B cell (primary cell): ENCODE measurements around the gene ITPR1. TPM values are rescaled to one million over a fixed set of nuclear protein-coding genes. Genes with fewer than 3 reads are reported as not detected.

Experiments used
- ATAC-seq: fragments of 200-7000 bp; cut with Tn5 transposase; one replicate; pipeline ENCODE4 v1.10.0; 2021; ENCODE audit warnings: low read depth, mild to moderate bottlenecking, moderate number of reproducible peaks, moderate library complexity
- CTCF ChIA-PET: fragments of 350-600 bp; sonication (Branson Sonifier 250); formaldehyde crosslinking; loops from one replicate; lab custom pipeline; 2021; ENCODE audit warnings: antibody characterized with exemption, inconsistent platforms; lab: Charles Lee
- POLR2A ChIA-PET: fragments of 350-600 bp; sonication (Branson Sonifier 250); formaldehyde crosslinking; loops from one replicate; lab custom pipeline; 2021; ENCODE audit warnings: antibody characterized with exemption; lab: Charles Lee
- DNase-seq: peaks from one replicate; pipeline ENCODE4 v3.0.0; 2013
- H2AFZ ChIP-seq: 2 replicates; pipeline ENCODE4 v1.6.1; 2012; ENCODE audit warnings: mild to moderate bottlenecking, low read depth, low read length; ENCODE audit not compliant: insufficient read depth, poor library complexity, severe bottlenecking
- H3K27ac ChIP-seq, 2 donors: 1 replicate in 1 of 2; 2 replicates in 1 of 2; pipeline ENCODE4 v1.5.1; 2012 to 2013; ENCODE audit warnings: low read length in 2 of 2, mild to moderate bottlenecking in 2 of 2, moderate library complexity in 1 of 2
- H3K27me3 ChIP-seq, 4 experiments: fragments of 200-600 bp in 1 of 4; sonication (generic) in 1 of 4; replicated peaks in 1 of 4; 1 replicate in 2 of 4; 2 replicates in 2 of 4; pipeline versions ENCODE4 v1.6.1 to v1.7.0; 2013 to 2016; ENCODE audit warnings: low read length in 3 of 4, mild to moderate bottlenecking in 2 of 4, mixed read lengths in 1 of 4, moderate library complexity in 1 of 4; ENCODE audit not compliant: insufficient read depth in 4 of 4, control insufficient read depth in 3 of 4; ENCODE audit errors: control extremely low read depth in 1 of 4
- H3K36me3 ChIP-seq, 2 experiments: replicated peaks in 1 of 2; 1 replicate in 1 of 2; 2 replicates in 1 of 2; pipeline versions ENCODE4 v1.6.1 to v1.7.1; 2013; ENCODE audit warnings: low read length in 1 of 2; ENCODE audit not compliant: insufficient read depth in 2 of 2, control insufficient read depth in 1 of 2; ENCODE audit errors: control extremely low read depth in 1 of 2, extremely low read depth in 1 of 2
- H3K4me1 ChIP-seq, 2 donors: fragments of 200-600 bp in 1 of 2; sonication (generic) in 1 of 2; 1 replicate in 1 of 2; 2 replicates in 1 of 2; pipeline versions ENCODE4 v1.5.1 to v1.6.1; 2013 to 2017; ENCODE audit warnings: low read length in 2 of 2; ENCODE audit not compliant: control insufficient read depth in 2 of 2, insufficient read depth in 2 of 2
- H3K4me2 ChIP-seq: replicated peaks from 2 replicates; pipeline ENCODE3; 2012; ENCODE audit warnings: mild to moderate bottlenecking, low read depth, low read length; ENCODE audit not compliant: poor library complexity, severe bottlenecking
- H3K4me3 ChIP-seq, 5 experiments: fragments of 200-600 bp in 1 of 5; sonication (generic) in 1 of 5; 1 replicate in 3 of 5; 2 replicates in 2 of 5; pipeline versions ENCODE4 v1.5.1 to v1.7.0; 2011 to 2016; ENCODE audit warnings: low read length in 4 of 5, mild to moderate bottlenecking in 4 of 5, low read depth in 2 of 5, control low read depth in 1 of 5, moderate library complexity in 1 of 5; ENCODE audit not compliant: insufficient read depth in 1 of 5; ENCODE audit errors: control extremely low read depth in 1 of 5, extremely low read depth in 1 of 5
- H3K79me2 ChIP-seq: fragments of 200-600 bp; sonication (generic); one replicate; pipeline ENCODE4 v1.6.0; 2016; ENCODE audit warnings: low read length; ENCODE audit not compliant: control insufficient read depth, insufficient read depth
- H3K9ac ChIP-seq: fragments of 200-600 bp; sonication (generic); 2 replicates; pipeline ENCODE4 v1.6.1; 2017; ENCODE audit warnings: mild to moderate bottlenecking, low read length, moderate library complexity
- H3K9me3 ChIP-seq, 3 donors: one replicate each; pipeline versions ENCODE4 v1.6.1 to v1.7.1; 2013; ENCODE audit warnings: low read length in 2 of 3; ENCODE audit not compliant: control insufficient read depth in 2 of 3, insufficient read depth in 1 of 3; ENCODE audit errors: control extremely low read depth in 1 of 3
- H4K20me1 ChIP-seq: 2 replicates; pipeline ENCODE4 v1.6.0; 2012; ENCODE audit warnings: mild to moderate bottlenecking, low read length; ENCODE audit not compliant: insufficient read depth, control insufficient read depth, poor library complexity, severe bottlenecking
- H3K27ac Mint-ChIP-seq: one replicate; pipeline ENCODE4 v1.8.0; 2021; ENCODE audit warnings: mixed read lengths
- H3K27me3 Mint-ChIP-seq: one replicate; pipeline ENCODE4 v1.8.0; 2021; ENCODE audit warnings: mixed read lengths
- H3K4me1 Mint-ChIP-seq: one replicate; pipeline ENCODE4 v1.8.0; 2021; ENCODE audit warnings: mixed read lengths
- H3K4me3 Mint-ChIP-seq: one replicate; pipeline ENCODE4 v1.8.0; 2021; ENCODE audit warnings: mixed read lengths
- H3K9me3 Mint-ChIP-seq: one replicate; pipeline ENCODE4 v1.8.0; 2022; ENCODE audit warnings: mixed read lengths; ENCODE audit not compliant: insufficient read depth
- EZH2 ChIP-seq: IDR thresholded peaks from 2 replicates; pipeline ENCODE4 v1.6.1; 2012; ENCODE audit warnings: borderline replicate concordance, low read depth, mild to moderate bottlenecking, moderate library complexity, low read length; ENCODE audit not compliant: insufficient read depth, poor library complexity, severe bottlenecking
- WGBS: methylation state at CpG from one replicate; pipeline ENCODE4 v1.1.5; 2013; ENCODE audit warnings: missing lambda C conversion rate; ENCODE audit not compliant: insufficient coverage; 5-methylcytosine and 5-hydroxymethylcytosine counted together
- intact Hi-C: fragments of 100-400 bp; cut with micrococcal nuclease; formaldehyde crosslinking; loops from one replicate; pipeline ENCODE4 v1.10.0; 2022
- polyA plus RNA-seq: library from polyadenylated mRNA; depleted of rRNA; stranded (reverse); fragments of >200 nt; gene quantifications from 2 replicates; pipeline ENCODE4 v1.2.3, GENCODE V29; 2012
- total RNA-seq, 2 donors: library from RNA; stranded (reverse); fragments of 120-200 nt in 1 of 2; gene quantifications; 1 replicate in 1 of 2; 2 replicates in 1 of 2; pipeline versions ENCODE4 v1.2.3 to v1.2.4, GENCODE V29; 2013 to 2022
- TF ChIP-seq, protein P1 (sequence below): fragments of 200-600 bp; IDR thresholded peaks from one replicate; pipeline ENCODE4 v1.8.0; 2022; ENCODE audit warnings: antibody characterized with exemption, mild to moderate bottlenecking

ITPR1 gene
- total and polyA plus RNA-seq, 2 donors (not counting 1 experiment from before 2014, with no cell fraction given), result 64.0 to 332 TPM

DNA sequence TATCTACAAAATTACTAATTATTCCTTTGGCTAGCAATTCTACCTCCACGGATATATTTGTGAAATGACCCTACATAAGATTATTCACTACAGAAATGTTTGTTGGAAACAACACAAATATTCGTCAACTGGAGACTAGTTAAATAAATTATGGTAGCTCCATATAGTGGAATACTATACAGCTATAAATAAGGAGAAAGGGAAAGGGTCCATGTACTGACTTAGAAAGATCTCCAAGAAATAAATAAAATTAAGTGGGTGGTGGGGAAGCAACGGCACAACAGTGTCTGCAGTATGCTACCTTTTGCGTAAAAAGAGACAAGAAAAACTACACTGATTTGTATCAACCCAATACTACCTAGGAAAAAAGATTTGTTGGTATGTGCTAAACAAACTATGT lies 389.4 kb downstream of the ITPR1 start:
- Histone ChIP-seq H3K79me2 (no peaks in the 10 kb centered on the region), H3K4me1 (no peaks in the 10 kb centered on the region), H4K20me1 (no peaks in the 10 kb centered on the region), H3K4me3 (no peak overlapping the region), H3K4me2 (no peak overlapping the region), H3K9ac (no peak overlapping the region), H3K9me3 (no peaks in the 10 kb centered on the region), H3K27me3 (no peaks in the 10 kb centered on the region), H2AFZ (no peak overlapping the region), H3K27ac (no peak overlapping the region), H3K36me3 (no peaks in the 10 kb centered on the region)
- ChIA-PET CTCF (no interaction called here), POLR2A (no interaction called here)
- intact Hi-C loops, result no loop called here
- no peak overlapping the region for H3K4me3 Mint-ChIP-seq
- ATAC-seq (no peak), DNase-seq (no peak)
- no CpG with 5 or more reads among the region's 4 CpGs for whole genome bisulfite sequencing
- H3K27ac Mint-ChIP-seq, result no peak overlapping the region
- TF ChIP-seq, protein P1, sequence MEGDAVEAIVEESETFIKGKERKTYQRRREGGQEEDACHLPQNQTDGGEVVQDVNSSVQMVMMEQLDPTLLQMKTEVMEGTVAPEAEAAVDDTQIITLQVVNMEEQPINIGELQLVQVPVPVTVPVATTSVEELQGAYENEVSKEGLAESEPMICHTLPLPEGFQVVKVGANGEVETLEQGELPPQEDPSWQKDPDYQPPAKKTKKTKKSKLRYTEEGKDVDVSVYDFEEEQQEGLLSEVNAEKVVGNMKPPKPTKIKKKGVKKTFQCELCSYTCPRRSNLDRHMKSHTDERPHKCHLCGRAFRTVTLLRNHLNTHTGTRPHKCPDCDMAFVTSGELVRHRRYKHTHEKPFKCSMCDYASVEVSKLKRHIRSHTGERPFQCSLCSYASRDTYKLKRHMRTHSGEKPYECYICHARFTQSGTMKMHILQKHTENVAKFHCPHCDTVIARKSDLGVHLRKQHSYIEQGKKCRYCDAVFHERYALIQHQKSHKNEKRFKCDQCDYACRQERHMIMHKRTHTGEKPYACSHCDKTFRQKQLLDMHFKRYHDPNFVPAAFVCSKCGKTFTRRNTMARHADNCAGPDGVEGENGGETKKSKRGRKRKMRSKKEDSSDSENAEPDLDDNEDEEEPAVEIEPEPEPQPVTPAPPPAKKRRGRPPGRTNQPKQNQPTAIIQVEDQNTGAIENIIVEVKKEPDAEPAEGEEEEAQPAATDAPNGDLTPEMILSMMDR, result no peak
- TF ChIP-seq EZH2, result no peak
- no peaks in the 10 kb centered on the region for H3K9me3 Mint-ChIP-seq
- no peaks in the 10 kb centered on the region for H3K4me1 Mint-ChIP-seq
- no peaks in the 10 kb centered on the region for H3K27me3 Mint-ChIP-seq

DNA sequence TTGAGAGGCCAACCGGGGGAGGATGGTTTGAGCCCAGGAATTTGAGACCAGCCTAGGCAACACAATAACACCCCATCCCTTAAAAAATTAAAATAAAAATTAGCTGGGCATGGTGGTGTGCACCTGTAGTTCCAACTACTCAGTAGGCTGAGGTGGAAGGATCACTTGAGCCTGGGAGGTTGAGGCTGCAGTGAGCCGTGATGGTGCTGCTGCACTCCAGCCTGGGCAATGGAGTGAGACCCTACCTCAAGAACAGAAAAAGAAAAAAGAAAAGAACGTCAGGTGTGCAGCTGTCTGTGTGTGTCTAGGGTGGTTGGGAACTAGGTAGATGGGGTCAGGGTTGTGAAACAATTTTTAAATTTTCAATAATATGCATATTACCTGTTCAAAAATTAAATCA lies 389.9 kb downstream of the ITPR1 start:
- Mint-ChIP-seq H3K27me3 (no peaks in the 10 kb centered on the region), H3K27ac (no peak overlapping the region), H3K4me1 (no peaks in the 10 kb centered on the region), H3K9me3 (no peaks in the 10 kb centered on the region), H3K4me3 (no peak overlapping the region)
- H4K20me1 ChIP-seq, result no peaks in the 10 kb centered on the region
- H3K4me2 ChIP-seq, result no peak overlapping the region
- intact Hi-C loops, result no loop called here
- no peak overlapping the region for H2AFZ ChIP-seq
- no peak overlapping the region for H3K9ac ChIP-seq
- no peak overlapping the region for H3K27ac ChIP-seq
- ChIA-PET POLR2A (no interaction called here), CTCF (no interaction called here)
- no peak overlapping the region for H3K4me3 ChIP-seq
- ATAC-seq (no peak), DNase-seq (no peak)
- no peaks in the 10 kb centered on the region for H3K27me3 ChIP-seq
- no peaks in the 10 kb centered on the region for H3K36me3 ChIP-seq
- no peaks in the 10 kb centered on the region for H3K9me3 ChIP-seq
- TF ChIP-seq EZH2, result no peak
- TF ChIP-seq, protein P1, result no peak
- 100% methylated on average over 1 of the region's 3 CpGs for WGBS
- no peaks in the 10 kb centered on the region for H3K4me1 ChIP-seq
- no peaks in the 10 kb centered on the region for H3K79me2 ChIP-seq
